DOHH2 (cell line): Measurements from ENCODE around the gene PMS1.

Source experiments
- H3F3A ChIP-seq: fragments of 200-600 bp; sonication (generic), shearing (Covaris generic); 2 replicates; pipeline ENCODE4 v1.6.0; 2016; ENCODE audit warnings: antibody characterized with exemption, mild to moderate bottlenecking; ENCODE audit not compliant: control insufficient read depth, insufficient read depth
- H3K27ac ChIP-seq: fragments of 200-600 bp; sonication (generic); 2 replicates; pipeline ENCODE4 v1.5.1; 2014; ENCODE audit warnings: low read depth, mild to moderate bottlenecking, low read length, moderate library complexity
- H3K27me3 ChIP-seq: fragments of 200-600 bp; sonication (generic); 2 replicates; pipeline ENCODE4 v1.6.1; 2014; ENCODE audit warnings: mild to moderate bottlenecking, low read length, mixed read lengths; ENCODE audit not compliant: control insufficient read depth
- H3K36me3 ChIP-seq: fragments of 200-600 bp; sonication (generic); 2 replicates; pipeline ENCODE4 v1.6.1; 2014; ENCODE audit warnings: mild to moderate bottlenecking, low read length, moderate library complexity, mixed read lengths; ENCODE audit not compliant: control insufficient read depth
- H3K4me1 ChIP-seq: fragments of 200-600 bp; sonication (generic); 2 replicates; pipeline ENCODE4 v1.6.1; 2014; ENCODE audit warnings: mild to moderate bottlenecking, low read length, mixed read lengths; ENCODE audit not compliant: control insufficient read depth
- H3K4me2 ChIP-seq: fragments of 200-600 bp; sonication (generic); 2 replicates; pipeline ENCODE4 v1.6.0; 2014; ENCODE audit warnings: mild to moderate bottlenecking, low read length, moderate library complexity
- H3K4me3 ChIP-seq: fragments of 200-600 bp; sonication (generic); 2 replicates; pipeline ENCODE4 v1.5.1; 2014; ENCODE audit warnings: mild to moderate bottlenecking, low read length, mixed read lengths
- H3K79me2 ChIP-seq: fragments of 200-600 bp; sonication (generic); 2 replicates; pipeline ENCODE4 v1.6.1; 2014; ENCODE audit warnings: mild to moderate bottlenecking, low read length, mixed read lengths; ENCODE audit not compliant: control insufficient read depth
- H3K9me2 ChIP-seq: fragments of 200-600 bp; sonication (generic); replicated peaks from 2 replicates; pipeline ENCODE4 v1.6.1; 2014; ENCODE audit warnings: mild to moderate bottlenecking, low read length, mixed read lengths; ENCODE audit not compliant: control insufficient read depth
- H3K9me3 ChIP-seq: fragments of 200-600 bp; sonication (generic); 2 replicates; pipeline ENCODE4 v1.6.1; 2014; ENCODE audit warnings: antibody characterized with exemption, low read length, mixed read lengths; ENCODE audit not compliant: control insufficient read depth, insufficient read depth
- H4K20me1 ChIP-seq: fragments of 200-600 bp; sonication (generic); 2 replicates; pipeline ENCODE4 v1.6.0; 2014; ENCODE audit warnings: low read depth, mild to moderate bottlenecking, antibody characterized with exemption, low read length, moderate library complexity; ENCODE audit not compliant: control insufficient read depth, insufficient read depth
- EZH2phosphoT487 ChIP-seq: fragments of 200-600 bp; sonication (generic); IDR thresholded peaks from 2 replicates; pipeline ENCODE4 v1.6.1; 2017; ENCODE audit warnings: borderline replicate concordance, mild to moderate bottlenecking, antibody characterized with exemption, low read length, moderate library complexity, mixed read lengths
- TF ChIP-seq, protein P1 (sequence below): fragments of 200-600 bp; sonication (generic); IDR thresholded peaks from one replicate; pipeline ENCODE4 v1.5.1; 2014; ENCODE audit warnings: antibody characterized with exemption, mild to moderate bottlenecking, low read depth, low read length; ENCODE audit not compliant: poor library complexity, severe bottlenecking

Gene PMS1

GRCh38 chr2:189791338-189792042, 7.2 kb downstream of the PMS1 start:
- Histone ChIP-seq H3K9me3 (no peaks in the 10 kb centered on the region), H3K36me3 (peaks cover 82% of the 10 kb centered on the region), H3K4me1 (0 out of 2 replicates have a peak, but pooled peaks cover 8% of the 10 kb centered on the region), H3K9me2 (no peaks in the 10 kb centered on the region), H3K27me3 (no peaks in the 10 kb centered on the region), H3K4me3 (no peak overlapping the region), H3K27ac (no peak overlapping the region), H4K20me1 (no peaks in the 10 kb centered on the region), H3F3A (peaks cover 3% of the 10 kb centered on the region; the same call in 1 of the 2 replicates), H3K4me2 (no peak overlapping the region), H3K79me2 (peaks cover 60% of the 10 kb centered on the region)
- TF ChIP-seq, protein P1, sequence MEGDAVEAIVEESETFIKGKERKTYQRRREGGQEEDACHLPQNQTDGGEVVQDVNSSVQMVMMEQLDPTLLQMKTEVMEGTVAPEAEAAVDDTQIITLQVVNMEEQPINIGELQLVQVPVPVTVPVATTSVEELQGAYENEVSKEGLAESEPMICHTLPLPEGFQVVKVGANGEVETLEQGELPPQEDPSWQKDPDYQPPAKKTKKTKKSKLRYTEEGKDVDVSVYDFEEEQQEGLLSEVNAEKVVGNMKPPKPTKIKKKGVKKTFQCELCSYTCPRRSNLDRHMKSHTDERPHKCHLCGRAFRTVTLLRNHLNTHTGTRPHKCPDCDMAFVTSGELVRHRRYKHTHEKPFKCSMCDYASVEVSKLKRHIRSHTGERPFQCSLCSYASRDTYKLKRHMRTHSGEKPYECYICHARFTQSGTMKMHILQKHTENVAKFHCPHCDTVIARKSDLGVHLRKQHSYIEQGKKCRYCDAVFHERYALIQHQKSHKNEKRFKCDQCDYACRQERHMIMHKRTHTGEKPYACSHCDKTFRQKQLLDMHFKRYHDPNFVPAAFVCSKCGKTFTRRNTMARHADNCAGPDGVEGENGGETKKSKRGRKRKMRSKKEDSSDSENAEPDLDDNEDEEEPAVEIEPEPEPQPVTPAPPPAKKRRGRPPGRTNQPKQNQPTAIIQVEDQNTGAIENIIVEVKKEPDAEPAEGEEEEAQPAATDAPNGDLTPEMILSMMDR: no peak
- no peak for TF ChIP-seq EZH2phosphoT487

DNA sequence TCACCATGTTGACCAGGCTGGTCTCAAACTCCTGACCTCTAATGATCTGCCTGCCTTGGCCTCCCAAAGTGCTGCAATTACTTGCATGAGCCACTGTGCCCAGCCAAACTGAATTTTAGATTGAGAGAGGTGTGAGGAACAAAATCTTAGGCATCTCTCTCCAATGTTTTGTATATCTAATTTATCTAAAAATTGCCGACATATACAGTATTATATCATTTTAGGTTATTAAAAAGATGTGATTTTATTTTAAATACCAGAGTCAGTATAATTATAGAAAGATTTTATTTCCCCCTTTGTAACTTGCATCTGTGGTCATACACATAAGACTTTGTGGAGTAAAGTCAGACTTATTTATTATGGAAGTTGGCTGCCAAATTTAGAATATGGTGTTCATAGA, 10.1 kb downstream of the PMS1 start:
- peaks cover 56% of the 10 kb centered on the region for H3K79me2 ChIP-seq
- H3K27me3 ChIP-seq: no peaks in the 10 kb centered on the region
- H3K36me3 ChIP-seq: peaks cover 81% of the 10 kb centered on the region
- TF ChIP-seq, protein P1: no peak
- TF ChIP-seq EZH2phosphoT487: no peak
- no peak overlapping the region for H3K4me3 ChIP-seq
- peaks cover 9% of the 10 kb centered on the region; the same call in 1 of the 2 replicates for H3F3A ChIP-seq
- H3K9me3 ChIP-seq: no peaks in the 10 kb centered on the region
- H3K4me1 ChIP-seq: peaks cover 16% of the 10 kb centered on the region
- H3K27ac ChIP-seq: no peak overlapping the region
- no peaks in the 10 kb centered on the region for H3K9me2 ChIP-seq
- no peak overlapping the region for H3K4me2 ChIP-seq
- H4K20me1 ChIP-seq: no peaks in the 10 kb centered on the region

DNA sequence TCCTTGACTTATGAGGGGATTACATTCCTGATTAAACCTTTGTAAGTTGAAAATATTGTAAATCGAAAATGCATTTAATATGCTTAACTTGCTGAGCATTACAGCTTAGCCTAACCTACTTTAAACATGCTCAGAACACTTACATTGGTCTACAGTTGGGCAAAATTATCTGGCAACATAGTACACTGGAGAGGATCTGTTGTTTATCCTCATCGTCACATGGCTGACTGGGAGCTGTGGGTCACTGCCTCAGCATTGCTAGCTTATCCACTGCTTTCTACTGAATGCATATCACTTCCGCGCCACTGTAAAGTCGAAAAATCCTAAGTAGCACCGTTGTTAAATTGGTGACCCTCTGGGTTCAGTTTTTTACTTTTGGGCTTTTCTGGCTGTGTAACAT, 13.7 kb downstream of the PMS1 start:
- Histone ChIP-seq H3K36me3 (peaks cover 82% of the 10 kb centered on the region), H3K9me3 (no peaks in the 10 kb centered on the region), H3K27me3 (no peaks in the 10 kb centered on the region), H3F3A (peaks cover 9% of the 10 kb centered on the region; the same call in 1 of the 2 replicates), H3K4me3 (no peak overlapping the region), H3K27ac (no peak overlapping the region), H3K79me2 (peaks cover 51% of the 10 kb centered on the region), H3K4me1 (peaks cover 19% of the 10 kb centered on the region), H4K20me1 (no peaks in the 10 kb centered on the region), H3K4me2 (no peak overlapping the region), H3K9me2 (no peaks in the 10 kb centered on the region)
- TF ChIP-seq, protein P1: no peak
- no peak for TF ChIP-seq EZH2phosphoT487
